Pancreas (tissue), 10 donors: Measurements from ENCODE around the gene UNC13C. TPM values are rescaled to one million over a fixed set of nuclear protein-coding genes. Genes with fewer than 3 reads are reported as not detected.
A peak's percentile ranks its signal among the peaks of the same experiment; 100 is the strongest.

ENCODE experiments used
- ATAC-seq, 4 donors: fragments of 200-7000 bp; cut with Tn5 transposase; one replicate each; pipeline versions ENCODE4 v1.8.0 to v1.9.1; 2020; ENCODE audit warnings: mild to moderate bottlenecking in 4 of 4, moderate library complexity in 4 of 4
- DNase-seq, 6 donors: peaks; one replicate each; pipeline ENCODE4 v3.0.0-alpha.2; 2020
- FAIRE-seq: peaks from 2 replicates; lab custom pipeline; 2012; peaks lifted over from hg19 to GRCh38; lab: Jason Lieb, UNC
- H3K27ac ChIP-seq, 4 donors: fragments of 200-600 bp; sonication (generic); 1 replicate in 3 of 4; 2 replicates in 1 of 4; pipeline versions ENCODE4 v1.5.0 to v1.8.0; 2020
- H3K27me3 ChIP-seq, 4 donors: fragments of 200-600 bp; one replicate each; pipeline ENCODE4 v1.8.0; 2021
- H3K36me3 ChIP-seq, 3 donors: fragments of 200-600 bp; sonication (generic) in 1 of 3; one replicate each; pipeline versions ENCODE4 v1.5.0 to v1.8.0; 2020 to 2021
- H3K4me1 ChIP-seq, 3 donors: fragments of 200-600 bp; one replicate each; pipeline ENCODE4 v1.8.0; 2021
- H3K4me3 ChIP-seq, 4 donors: fragments of 200-600 bp; sonication (generic) in 2 of 4; one replicate each; pipeline versions ENCODE4 v1.5.0 to v1.8.0; 2020 to 2021
- H3K9me3 ChIP-seq, 4 donors: fragments of 200-600 bp; one replicate each; pipeline ENCODE4 v1.8.0; 2021
- WGBS, 2 donors: extraction: QIAGEN DNeasy Blood & Tissue Kit; methylation state at CpG; one replicate each; pipeline ENCODE4 v1.1.7; 2013; 5-methylcytosine and 5-hydroxymethylcytosine counted together
- intact Hi-C, 3 donors: fragments of 100-400 bp; cut with DNase I; formaldehyde crosslinking; loops; one replicate each; pipeline versions ENCODE4 v1.11.1 to v1.14.2; 2022
- polyA plus RNA-seq, 2 donors: library from polyadenylated mRNA; stranded (reverse); fragments of 200-250 nt; gene quantifications; one replicate each; pipeline ENCODE4 v1.2.3, GENCODE V29; 2013
- total RNA-seq, 6 donors: library from RNA; stranded (reverse); fragmentation: NEBNext Ultra II Directional in 4 of 6; extraction: Animal tissue kit (Norgen Biotek cat#: 25700) in 4 of 6; gene quantifications; one replicate each; pipeline versions ENCODE4 v1.2.1 to v1.2.4, GENCODE V29; 2021 to 2023
- TF ChIP-seq, protein P1 (sequence below), 4 donors: fragments of 200-600 bp; sonication (generic) in 3 of 4; IDR thresholded peaks; one replicate each; pipeline versions ENCODE4 v1.5.0 to v1.8.0; 2021; ENCODE audit warnings: antibody characterized with exemption in 4 of 4
- donor health status: healthy with polysubstance abuse.
- donor health status: DM: no; HTN: no; CAD: no; lungs with moderate emphysema.
- donor health status: DM: no; HTN: no; CAD: no.
- donor health status: control.
- donor health status: control.
- donor health status: Bipolar disorder and iron deficiency.
- donor health status: DM: yes; HTN: yes; CAD: no.
- donor health status: DM: no; HTN: no; CAD: no.
- donor health status: DM: no; HTN: no; CAD: no.
- donor health status: DM: yes; HTN: yes; CAD: no.

UNC13C gene
- total and polyA plus RNA-seq, 8 donors = under 0.01 to 0.38 (median 0.04) TPM; not detected in 2

DNA sequence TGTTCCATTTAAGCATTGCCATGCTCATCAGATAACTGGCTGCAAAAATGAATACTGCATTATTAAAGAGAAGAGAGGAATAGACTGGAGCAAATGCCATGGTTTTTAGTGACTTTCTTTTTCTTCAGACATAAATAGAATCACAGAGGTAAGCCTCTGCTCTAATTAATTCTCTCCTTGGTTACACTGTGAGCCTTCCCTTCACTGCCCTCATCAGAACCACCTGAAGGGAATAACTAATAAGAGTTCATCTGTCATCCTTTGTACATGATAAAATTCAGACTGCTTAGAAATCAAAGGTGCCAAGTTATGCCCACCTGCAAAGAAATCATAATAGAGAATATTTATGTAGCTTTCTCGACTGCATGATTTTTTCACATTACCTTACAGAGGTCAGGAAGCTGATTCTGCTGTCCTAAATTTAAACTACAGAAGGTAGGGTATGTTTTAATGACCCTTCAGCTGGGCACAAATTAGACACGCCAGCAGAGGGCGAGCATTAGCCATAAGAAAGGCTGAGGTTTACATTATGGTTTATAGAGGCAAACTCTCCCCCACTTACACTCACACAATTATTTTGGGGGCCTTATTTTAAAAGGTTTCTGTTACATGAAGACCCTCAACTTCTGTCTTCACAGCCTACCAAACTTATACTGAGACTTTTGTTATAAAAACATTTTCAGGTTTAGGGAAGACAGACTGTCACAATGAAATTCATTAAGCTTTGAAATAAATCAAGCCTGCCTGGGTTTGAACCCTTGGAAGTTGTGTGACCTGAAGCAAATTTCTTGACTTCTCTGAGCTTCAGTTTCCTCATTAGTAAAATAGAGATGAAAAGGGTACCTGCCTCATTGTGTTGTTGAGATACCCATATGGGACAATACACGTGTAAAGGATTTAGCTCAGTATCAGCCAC lies 15.3 kb upstream of the UNC13C start:
- H3K4me1 ChIP-seq = no peaks in the 10 kb centered on the region
- DNase-seq = peak in 2 of 6 donors; percentile 21 to 57
- no peaks in the 10 kb centered on the region for H3K36me3 ChIP-seq
- FAIRE-seq = no peak
- intact Hi-C loops = no loop called here
- TF ChIP-seq, protein P1, sequence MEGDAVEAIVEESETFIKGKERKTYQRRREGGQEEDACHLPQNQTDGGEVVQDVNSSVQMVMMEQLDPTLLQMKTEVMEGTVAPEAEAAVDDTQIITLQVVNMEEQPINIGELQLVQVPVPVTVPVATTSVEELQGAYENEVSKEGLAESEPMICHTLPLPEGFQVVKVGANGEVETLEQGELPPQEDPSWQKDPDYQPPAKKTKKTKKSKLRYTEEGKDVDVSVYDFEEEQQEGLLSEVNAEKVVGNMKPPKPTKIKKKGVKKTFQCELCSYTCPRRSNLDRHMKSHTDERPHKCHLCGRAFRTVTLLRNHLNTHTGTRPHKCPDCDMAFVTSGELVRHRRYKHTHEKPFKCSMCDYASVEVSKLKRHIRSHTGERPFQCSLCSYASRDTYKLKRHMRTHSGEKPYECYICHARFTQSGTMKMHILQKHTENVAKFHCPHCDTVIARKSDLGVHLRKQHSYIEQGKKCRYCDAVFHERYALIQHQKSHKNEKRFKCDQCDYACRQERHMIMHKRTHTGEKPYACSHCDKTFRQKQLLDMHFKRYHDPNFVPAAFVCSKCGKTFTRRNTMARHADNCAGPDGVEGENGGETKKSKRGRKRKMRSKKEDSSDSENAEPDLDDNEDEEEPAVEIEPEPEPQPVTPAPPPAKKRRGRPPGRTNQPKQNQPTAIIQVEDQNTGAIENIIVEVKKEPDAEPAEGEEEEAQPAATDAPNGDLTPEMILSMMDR (IDR thresholded peaks at IDR 0.05) = peak in 3 of 4 donors; percentile 22 to 32 (median 31)
- H3K4me3 ChIP-seq = no peak overlapping the region
- WGBS, 2 donors = 19 to 24% methylated on average over 4 of the region's 4 CpGs
- H3K27ac ChIP-seq = no peak overlapping the region
- ATAC-seq = peak in 2 of 4 donors; percentile 55 to 63
- H3K9me3 ChIP-seq = no peaks in the 10 kb centered on the region
- no peaks in the 10 kb centered on the region for H3K27me3 ChIP-seq

- no peak for FAIRE-seq
- Histone ChIP-seq H3K4me3 (no peak overlapping the region), H3K4me1 (no peaks in the 10 kb centered on the region), H3K36me3 (no peaks in the 10 kb centered on the region), H3K9me3 (no peaks in the 10 kb centered on the region), H3K27ac (no peak overlapping the region), H3K27me3 (no peaks in the 10 kb centered on the region)
- ATAC-seq = no peak
- TF ChIP-seq, protein P1 (IDR thresholded peaks at IDR 0.05) = no peak
- intact Hi-C loops = no loop called here
- no peak for DNase-seq
Observed at GRCh38 chr15:53963801-53964200, 14.4 kb upstream of the UNC13C start.

- TF ChIP-seq, protein P1 (IDR thresholded peaks at IDR 0.05) = no peak
- Histone ChIP-seq H3K27ac (no peak overlapping the region), H3K36me3 (no peaks in the 10 kb centered on the region), H3K4me3 (no peak overlapping the region), H3K27me3 (peaks cover 0 to 4% (median 1%) of the 10 kb centered on the region in 4 donors), H3K9me3 (no peaks in the 10 kb centered on the region), H3K4me1 (peaks cover 0 to 4% (median 0%) of the 10 kb centered on the region in 3 donors)
- no peak for DNase-seq
- WGBS, 2 donors = 55 to 65% methylated on average over 2 of the region's 2 CpGs
- intact Hi-C loops = no loop called here
- FAIRE-seq = no peak
- ATAC-seq = no peak
Observed at GRCh38 chr15:53974121-53974520, 4.1 kb upstream of the UNC13C start.

DNA sequence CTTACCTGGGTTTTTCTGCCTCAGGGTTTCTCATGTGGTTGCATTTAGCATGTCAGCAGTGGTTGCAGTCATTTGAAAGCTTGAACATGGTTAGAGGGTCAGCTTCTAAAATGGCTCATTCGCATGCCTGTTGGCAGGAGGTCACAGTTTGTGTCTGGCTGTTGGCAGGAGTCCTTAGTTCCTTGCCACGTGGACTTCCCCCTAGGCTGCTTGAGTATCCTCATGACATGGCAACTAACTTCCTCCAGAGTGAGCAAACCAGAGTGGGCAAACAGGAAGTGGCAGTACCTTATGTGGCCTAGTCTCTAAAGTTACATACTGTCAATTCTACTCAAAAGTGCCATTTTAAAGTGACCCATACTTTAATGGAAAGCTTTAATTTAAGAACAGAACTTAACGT lies 3.4 kb upstream of the UNC13C start:
- intact Hi-C loops = no loop called here
- no peaks in the 10 kb centered on the region for H3K36me3 ChIP-seq
- FAIRE-seq (no peak), ATAC-seq (no peak), DNase-seq (no peak)
- no peaks in the 10 kb centered on the region for H3K9me3 ChIP-seq
- no peak overlapping the region for H3K4me3 ChIP-seq
- H3K27ac ChIP-seq = no peak overlapping the region
- TF ChIP-seq, protein P1 (IDR thresholded peaks at IDR 0.05) = no peak
- 69 to 79% methylated on average over 3 of the region's 3 CpGs for whole genome bisulfite sequencing, 2 donors
- H3K4me1 ChIP-seq = peaks cover 0 to 4% (median 0%) of the 10 kb centered on the region in 3 donors
- peaks cover 0 to 7% (median 3%) of the 10 kb centered on the region in 4 donors for H3K27me3 ChIP-seq
